Upper lobe of right lung (tissue), 1 donor: ENCODE measurements around the gene ARID5B. TPM values are rescaled to one million over a fixed set of nuclear protein-coding genes. Genes with fewer than 3 reads are reported as not detected.

Source experiments
- ATAC-seq: fragments of 200-7000 bp; cut with Tn5 transposase; one replicate; pipeline ENCODE4 v1.9.1; 2020; ENCODE audit warnings: mild to moderate bottlenecking, moderate library complexity
- DNase-seq: peaks from one replicate; pipeline ENCODE4 v3.0.0-alpha.2; 2020
- H3K27ac ChIP-seq: fragments of 200-600 bp; one replicate; pipeline ENCODE4 v1.8.0; 2022
- H3K27me3 ChIP-seq: fragments of 200-600 bp; one replicate; pipeline ENCODE4 v1.8.0; 2022; ENCODE audit warnings: mild to moderate bottlenecking
- H3K36me3 ChIP-seq: fragments of 200-600 bp; one replicate; pipeline ENCODE4 v1.8.0; 2022
- H3K4me1 ChIP-seq: fragments of 200-600 bp; one replicate; pipeline ENCODE4 v1.8.0; 2022
- H3K4me3 ChIP-seq: fragments of 200-600 bp; one replicate; pipeline ENCODE4 v1.8.0; 2022; ENCODE audit warnings: mild to moderate bottlenecking
- H3K9me3 ChIP-seq: fragments of 200-600 bp; one replicate; pipeline ENCODE4 v1.8.0; 2022
- CTCF ChIP-seq: fragments of 200-600 bp; IDR thresholded peaks from one replicate; pipeline ENCODE4 v1.8.0; 2022; ENCODE audit warnings: antibody characterized with exemption
- intact Hi-C: fragments of 100-400 bp; cut with DNase I; formaldehyde crosslinking; loops from one replicate; pipeline ENCODE4 v1.11.0; 2022
- total RNA-seq: library from RNA; stranded (reverse); fragmentation: NEBNext Ultra II Directional; extraction: Animal tissue kit (Norgen Biotek cat#: 25700); gene quantifications from one replicate; pipeline ENCODE4 v1.2.1, GENCODE V29; 2021
- donor health status: DM: no; HTN: yes; CAD: no; lungs with severe emphysema.

The ARID5B gene
- total RNA-seq, 1 donor from 2014 or later = 34.1 TPM

- H3K4me1 ChIP-seq = no peaks in the 10 kb centered on the region
Measured at GRCh38 chr10:61869774-61870525, 31.5 kb upstream of the ARID5B start.

GRCh38 chr10:61870526-61870895 is 31.0 kb upstream of the ARID5B start:
- intact Hi-C loops = no loop called here
- H3K27ac ChIP-seq = no peak overlapping the region

More at GRCh38 chr10:61869774-61870525, 31.5 kb upstream of the ARID5B start:
- Histone ChIP-seq H3K27me3 (no peaks in the 10 kb centered on the region), H3K4me3 (peak overlapping the region; percentile 21), H3K27ac (no peak overlapping the region), H3K36me3 (no peaks in the 10 kb centered on the region), H3K9me3 (no peaks in the 10 kb centered on the region)
- intact Hi-C loops = no loop called here
- DNase-seq (no peak), ATAC-seq (no peak)
- TF ChIP-seq CTCF = no peak

GRCh38 chr10:61871487-61871886 is 30.0 kb upstream of the ARID5B start:
- TF ChIP-seq CTCF = no peak
- H3K4me3 ChIP-seq = no peak overlapping the region
- H3K4me1 ChIP-seq = no peaks in the 10 kb centered on the region
- H3K27me3 ChIP-seq = no peaks in the 10 kb centered on the region
- H3K27ac ChIP-seq = no peak overlapping the region
- H3K36me3 ChIP-seq = no peaks in the 10 kb centered on the region
- intact Hi-C loops = no loop called here
- DNase-seq (no peak), ATAC-seq (no peak)
- H3K9me3 ChIP-seq = no peaks in the 10 kb centered on the region

More at GRCh38 chr10:61870526-61870895, 31.0 kb upstream of the ARID5B start:
- H3K9me3 ChIP-seq = no peaks in the 10 kb centered on the region
- no peaks in the 10 kb centered on the region for H3K27me3 ChIP-seq
- H3K36me3 ChIP-seq = no peaks in the 10 kb centered on the region
- no peak for TF ChIP-seq CTCF
- no peaks in the 10 kb centered on the region for H3K4me1 ChIP-seq
- DNase-seq (no peak), ATAC-seq (no peak)
- no peak overlapping the region for H3K4me3 ChIP-seq

- Histone ChIP-seq H3K27me3 (no peaks in the 10 kb centered on the region), H3K4me1 (no peaks in the 10 kb centered on the region), H3K36me3 (no peaks in the 10 kb centered on the region), H3K27ac (no peak overlapping the region), H3K9me3 (no peaks in the 10 kb centered on the region), H3K4me3 (no peak overlapping the region)
- DNase-seq (no peak), ATAC-seq (no peak)
- TF ChIP-seq CTCF = no peak
- intact Hi-C loops = no loop called here
Measured at GRCh38 chr10:61877887-61878739, 23.4 kb upstream of the ARID5B start.

GRCh38 chr10:61878740-61879068 is 22.8 kb upstream of the ARID5B start:
- Histone ChIP-seq H3K9me3 (no peaks in the 10 kb centered on the region), H3K4me1 (no peaks in the 10 kb centered on the region), H3K27ac (no peak overlapping the region), H3K4me3 (no peak overlapping the region), H3K36me3 (no peaks in the 10 kb centered on the region), H3K27me3 (no peaks in the 10 kb centered on the region)
- intact Hi-C loops = no loop called here
- DNase-seq (no peak), ATAC-seq (no peak)
- TF ChIP-seq CTCF = no peak
